NCI-H2029 (cell line): ENCODE measurements around the gene LRP10.
A peak's percentile ranks its signal among the peaks of the same experiment; 100 is the strongest.
"Not testable (repeated sequence)": the region's sequence is repeated elsewhere in the genome, so short reads cannot be mapped to it uniquely, and the experiment has no call there.

Experiments
- DNase-seq: peaks from one replicate; lab custom pipeline; 2025; lab: John Stamatoyannopoulos, UW

The LRP10 gene

DNA sequence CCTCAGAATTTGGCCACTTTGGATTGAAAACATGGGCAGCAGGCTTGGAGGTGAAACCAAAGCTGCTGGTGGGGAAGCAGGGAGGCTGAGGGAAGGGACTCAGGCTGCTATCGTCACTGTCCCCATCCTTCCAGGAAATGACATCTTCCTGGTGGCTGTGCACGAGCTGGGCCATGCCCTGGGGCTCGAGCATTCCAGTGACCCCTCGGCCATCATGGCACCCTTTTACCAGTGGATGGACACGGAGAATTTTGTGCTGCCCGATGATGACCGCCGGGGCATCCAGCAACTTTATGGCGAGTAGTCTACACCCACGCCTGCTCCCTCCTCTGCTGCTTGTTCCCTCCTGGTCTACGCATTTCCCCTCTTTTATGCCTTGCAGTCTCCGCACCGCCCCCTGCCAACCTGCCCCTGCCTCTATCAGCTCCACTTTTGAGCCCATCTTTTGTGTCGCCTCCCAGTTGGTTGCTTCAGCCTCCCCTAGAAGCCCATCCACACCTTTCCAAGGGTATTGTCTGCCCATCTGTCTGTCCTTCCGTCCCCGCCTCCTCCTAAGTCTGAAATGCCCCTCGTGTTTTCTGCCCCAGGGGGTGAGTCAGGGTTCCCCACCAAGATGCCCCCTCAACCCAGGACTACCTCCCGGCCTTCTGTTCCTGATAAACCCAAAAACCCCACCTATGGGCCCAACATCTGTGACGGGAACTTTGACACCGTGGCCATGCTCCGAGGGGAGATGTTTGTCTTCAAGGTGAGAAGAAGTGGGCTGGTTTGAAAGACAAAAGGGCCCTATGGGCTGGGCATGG lies 28.2 kb upstream of the LRP10 start:
- no peak for DNase-seq

DNA sequence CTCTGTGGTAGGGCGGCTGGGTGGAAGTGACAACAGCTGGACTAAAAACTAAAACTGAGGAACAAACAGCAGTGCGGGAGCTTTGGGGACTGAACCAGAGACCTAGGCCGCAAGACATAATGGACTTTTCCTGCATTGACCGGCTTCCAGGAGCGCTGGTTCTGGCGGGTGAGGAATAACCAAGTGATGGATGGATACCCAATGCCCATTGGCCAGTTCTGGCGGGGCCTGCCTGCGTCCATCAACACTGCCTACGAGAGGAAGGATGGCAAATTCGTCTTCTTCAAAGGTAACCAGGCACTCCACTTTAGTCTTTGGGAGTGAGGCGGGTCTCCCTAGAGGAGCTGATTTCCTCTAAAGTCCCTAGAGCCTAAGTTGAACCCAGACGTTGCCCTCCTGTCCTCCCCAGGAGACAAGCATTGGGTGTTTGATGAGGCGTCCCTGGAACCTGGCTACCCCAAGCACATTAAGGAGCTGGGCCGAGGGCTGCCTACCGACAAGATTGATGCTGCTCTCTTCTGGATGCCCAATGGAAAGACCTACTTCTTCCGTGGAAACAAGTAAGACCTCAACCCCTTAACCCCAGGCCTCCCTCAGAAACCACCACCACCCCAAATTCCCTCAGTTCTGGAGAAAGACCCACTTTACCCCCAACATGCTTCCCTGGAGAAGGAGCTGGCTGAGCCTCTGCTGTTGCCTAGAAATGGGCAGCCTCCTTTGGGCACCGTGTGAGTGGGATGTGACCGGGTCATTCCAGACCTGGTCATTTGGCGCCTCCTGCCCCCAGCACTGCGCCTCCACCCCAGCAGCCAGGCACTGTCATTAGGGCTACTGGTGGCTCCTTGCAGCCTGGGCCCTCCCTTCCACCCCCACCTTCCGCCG lies 27.1 kb upstream of the LRP10 start:
- DNase-seq: no peak

DNA sequence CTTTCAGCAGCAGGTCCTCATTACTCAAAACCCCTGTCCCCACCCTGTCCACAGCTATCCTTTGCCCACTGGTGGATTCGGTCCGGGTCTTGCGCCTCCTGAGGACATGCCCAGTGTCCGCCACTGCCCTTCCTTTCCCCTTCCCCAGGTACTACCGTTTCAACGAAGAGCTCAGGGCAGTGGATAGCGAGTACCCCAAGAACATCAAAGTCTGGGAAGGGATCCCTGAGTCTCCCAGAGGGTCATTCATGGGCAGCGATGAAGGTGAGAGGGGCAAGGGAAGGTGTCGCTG lies 26.5 kb upstream of the LRP10 start:
- no peak for DNase-seq

DNA sequence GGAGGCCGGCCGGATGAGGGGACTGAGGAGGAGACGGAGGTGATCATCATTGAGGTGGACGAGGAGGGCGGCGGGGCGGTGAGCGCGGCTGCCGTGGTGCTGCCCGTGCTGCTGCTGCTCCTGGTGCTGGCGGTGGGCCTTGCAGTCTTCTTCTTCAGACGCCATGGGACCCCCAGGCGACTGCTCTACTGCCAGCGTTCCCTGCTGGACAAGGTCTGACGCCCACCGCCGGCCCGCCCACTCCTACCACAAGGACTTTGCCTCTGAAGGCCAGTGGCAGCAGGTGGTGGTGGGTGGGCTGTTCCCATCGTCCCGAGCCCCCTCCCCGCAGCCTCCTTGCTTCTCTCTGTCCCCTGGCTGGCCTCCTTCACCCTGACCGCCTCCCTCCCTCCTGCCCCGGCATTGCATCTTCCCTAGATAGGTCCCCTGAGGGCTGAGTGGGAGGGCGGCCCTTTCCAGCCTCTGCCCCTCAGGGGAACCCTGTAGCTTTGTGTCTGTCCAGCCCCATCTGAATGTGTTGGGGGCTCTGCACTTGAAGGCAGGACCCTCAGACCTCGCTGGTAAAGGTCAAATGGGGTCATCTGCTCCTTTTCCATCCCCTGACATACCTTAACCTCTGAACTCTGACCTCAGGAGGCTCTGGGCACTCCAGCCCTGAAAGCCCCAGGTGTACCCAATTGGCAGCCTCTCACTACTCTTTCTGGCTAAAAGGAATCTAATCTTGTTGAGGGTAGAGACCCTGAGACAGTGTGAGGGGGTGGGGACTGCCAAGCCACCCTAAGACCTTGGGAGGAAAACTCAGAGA lies 25.5 kb upstream of the LRP10 start:
- no peak for DNase-seq

DNA sequence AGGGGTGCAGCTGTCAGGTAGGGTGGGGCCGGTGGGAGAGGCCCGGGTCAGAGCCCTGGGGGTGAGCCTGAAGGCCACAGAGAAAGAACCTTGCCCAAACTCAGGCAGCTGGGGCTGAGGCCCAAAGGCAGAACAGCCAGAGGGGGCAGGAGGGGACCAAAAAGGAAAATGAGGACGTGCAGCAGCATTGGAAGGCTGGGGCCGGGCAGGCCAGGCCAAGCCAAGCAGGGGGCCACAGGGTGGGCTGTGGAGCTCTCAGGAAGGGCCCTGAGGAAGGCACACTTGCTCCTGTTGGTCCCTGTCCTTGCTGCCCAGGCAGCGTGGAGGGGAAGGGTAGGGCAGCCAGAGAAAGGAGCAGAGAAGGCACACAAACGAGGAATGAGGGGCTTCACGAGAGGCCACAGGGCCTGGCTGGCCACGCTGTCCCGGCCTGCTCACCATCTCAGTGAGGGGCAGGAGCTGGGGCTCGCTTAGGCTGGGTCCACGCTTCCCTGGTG lies 24.7 kb upstream of the LRP10 start:
- no peak for DNase-seq

DNA sequence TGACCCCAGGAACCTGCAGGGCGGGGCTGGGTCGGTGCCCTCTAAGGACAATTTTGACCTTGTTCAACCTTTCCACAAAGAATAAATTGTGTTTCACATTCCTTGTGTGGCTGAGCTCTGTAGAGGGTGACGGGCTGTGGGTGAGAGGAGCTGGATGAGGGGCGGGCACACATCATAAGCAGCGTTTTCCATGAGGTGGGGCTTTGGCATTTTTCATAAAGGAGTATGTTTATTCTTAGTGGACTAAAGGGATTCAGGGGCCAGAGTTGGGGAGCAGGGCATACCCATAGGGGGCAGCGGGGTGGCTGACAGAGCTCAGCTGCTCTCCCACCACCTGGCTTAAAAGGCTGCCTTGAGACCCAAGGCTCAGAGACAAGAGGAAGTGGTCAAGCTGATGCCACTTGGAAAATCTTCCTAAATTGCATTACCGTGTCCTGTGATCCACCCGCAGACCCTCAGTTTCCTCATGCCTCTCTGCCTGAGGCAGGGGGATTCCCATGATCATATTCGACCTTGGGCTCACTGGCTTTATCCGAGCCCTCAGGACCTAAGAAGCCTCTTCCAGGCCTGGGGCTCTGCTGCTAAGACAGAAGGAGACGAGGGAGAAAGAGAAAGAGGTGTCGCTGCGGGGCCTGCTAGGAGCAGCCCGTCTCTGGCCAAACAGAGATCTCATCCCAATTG lies 23.7 kb upstream of the LRP10 start:
- no peak for DNase-seq

DNA sequence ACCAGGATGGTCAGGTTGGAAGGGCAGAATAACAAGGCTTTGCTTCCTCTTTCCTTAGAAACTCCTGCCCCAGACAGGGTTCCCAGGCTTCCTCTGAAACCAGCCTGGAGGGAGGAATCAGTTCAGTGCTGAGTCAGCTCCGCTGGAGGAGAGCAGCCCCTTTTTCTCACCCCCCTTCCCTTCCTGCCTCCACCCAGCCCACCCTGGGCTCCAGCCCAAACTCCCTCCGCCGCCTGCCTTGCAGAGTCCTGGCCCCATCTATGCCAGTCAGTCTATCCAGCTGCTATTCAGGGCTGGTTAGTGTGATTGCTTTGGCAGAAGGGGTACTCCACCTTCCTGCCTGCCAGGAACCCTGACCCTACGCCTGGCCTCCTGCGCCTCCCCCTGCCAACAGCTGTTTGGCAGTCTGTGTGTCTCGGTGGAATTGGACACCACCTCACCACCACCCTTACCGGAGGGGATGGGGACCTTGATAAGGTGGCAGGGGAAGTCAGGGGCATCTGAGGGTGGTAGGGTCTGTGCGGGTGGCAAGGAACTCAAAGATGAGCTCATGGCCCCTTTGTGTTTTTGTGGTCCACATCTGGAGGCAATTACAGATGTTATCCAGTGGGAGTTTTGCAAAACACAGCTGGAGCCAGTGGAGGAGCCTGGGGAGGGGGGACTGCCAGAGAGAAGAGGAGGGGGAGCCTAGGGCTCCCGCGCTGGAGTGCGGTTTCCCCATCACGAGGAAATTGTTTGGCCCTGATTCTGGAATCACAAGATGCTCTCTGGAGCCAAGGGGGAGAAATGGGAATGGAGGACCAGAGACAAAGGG lies 23.0 kb upstream of the LRP10 start:
- DNase-seq: no peak

DNA sequence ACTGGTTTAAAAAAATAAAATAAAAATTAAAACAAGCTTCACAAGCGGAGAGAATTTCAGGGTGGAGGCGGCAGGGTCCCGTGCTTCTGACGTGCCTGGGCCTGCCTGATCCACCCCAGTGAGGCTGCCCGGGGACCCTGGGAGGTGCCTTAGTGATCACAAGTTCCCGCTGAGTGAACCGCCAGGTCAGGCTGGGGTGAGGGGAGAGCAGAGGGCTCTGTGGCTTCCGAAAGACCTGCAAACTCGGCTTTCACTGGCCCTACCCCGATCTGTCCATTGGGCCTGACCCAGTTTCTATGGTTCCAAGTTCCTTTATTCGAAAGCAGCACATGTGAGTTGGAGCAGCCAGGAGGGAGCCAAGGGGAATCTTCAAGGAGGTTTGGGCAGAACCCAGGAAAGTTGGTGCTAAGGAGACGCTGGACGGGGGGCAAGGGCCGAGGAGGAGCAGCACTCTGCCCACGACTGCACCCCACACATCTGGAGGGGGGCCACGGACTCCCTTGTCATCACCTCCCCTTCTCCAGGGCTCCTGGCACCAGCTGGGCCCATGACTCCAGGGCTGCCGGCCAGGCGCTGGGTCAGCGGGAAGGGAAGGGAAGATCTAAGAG lies 22.2 kb upstream of the LRP10 start:
- no peak for DNase-seq

DNA sequence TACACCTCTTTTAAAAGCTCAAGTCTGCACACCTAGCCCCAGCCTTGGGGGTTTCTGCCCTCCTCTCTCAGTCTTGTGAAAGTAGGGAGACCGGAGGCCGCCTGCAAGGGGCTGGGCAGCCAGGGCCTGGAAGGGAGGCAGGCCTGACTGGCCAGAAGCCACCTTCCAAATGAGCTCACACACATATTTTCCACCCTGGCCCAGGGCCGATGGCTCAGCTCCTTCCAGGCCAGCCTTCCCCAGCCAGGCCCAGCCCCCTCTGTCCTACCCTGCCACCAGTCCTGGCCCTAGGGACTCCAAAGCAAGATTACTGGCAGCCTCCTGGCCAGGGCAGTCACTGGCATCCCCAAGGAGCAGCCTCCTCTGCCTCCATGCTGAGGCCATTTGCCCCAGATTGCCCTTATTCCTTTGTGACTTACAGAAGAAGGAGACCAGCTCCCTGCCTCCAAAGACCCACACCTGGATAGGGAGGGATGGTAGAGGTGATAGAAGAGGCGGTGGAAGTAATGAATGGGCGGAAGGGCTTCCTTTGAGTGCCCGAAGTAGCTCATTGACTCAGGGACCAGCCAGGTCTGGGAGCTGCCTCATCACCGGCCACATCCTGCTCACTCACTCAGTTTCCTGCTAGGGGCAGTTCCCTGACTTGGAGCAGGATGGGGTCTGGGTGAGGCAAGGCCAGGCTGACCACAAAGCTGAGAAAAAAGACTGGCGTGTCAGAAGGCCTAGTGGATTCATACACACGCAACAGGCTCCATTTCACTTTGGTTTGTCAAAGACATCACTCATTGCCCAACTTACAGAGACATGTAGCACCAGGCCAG lies 20.4 kb upstream of the LRP10 start:
- no peak for DNase-seq

DNA sequence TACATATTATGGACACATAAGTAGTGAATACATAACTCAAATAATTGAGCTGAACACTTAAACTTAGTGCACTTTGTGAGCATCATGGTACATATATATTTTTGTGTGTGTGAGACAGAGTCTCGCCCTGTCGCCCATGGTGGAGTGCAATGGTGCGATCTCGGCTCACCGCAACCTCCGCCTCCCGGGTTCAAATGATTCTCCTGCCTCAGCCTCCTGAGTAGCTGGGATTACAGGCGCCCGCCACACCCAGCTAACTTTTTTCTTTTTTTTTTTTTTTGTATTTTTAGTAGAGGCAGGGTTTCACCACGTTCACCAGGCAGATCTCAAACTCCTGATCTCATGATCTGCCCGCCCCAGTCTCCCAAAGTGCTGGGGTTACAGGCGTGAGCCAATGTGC lies 19.4 kb upstream of the LRP10 start:
- not testable (repeated sequence) for DNase-seq

DNA sequence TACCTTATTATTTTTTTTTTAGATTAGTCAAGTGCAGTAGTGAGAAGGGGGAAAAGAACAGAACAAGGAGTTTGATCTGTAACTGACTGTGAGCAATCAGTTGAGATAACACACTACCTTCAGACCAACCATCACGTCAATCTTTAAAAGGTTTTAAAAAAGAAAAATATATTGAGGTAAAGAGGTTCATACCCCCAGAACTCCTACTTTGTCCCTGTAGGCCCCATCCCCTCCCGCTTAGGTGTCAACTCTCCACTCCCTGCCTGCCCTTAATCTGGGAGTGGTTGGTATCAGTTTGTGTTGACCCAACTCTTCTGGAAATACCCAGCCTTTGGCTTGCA lies 19.0 kb upstream of the LRP10 start:
- no peak for DNase-seq

DNA sequence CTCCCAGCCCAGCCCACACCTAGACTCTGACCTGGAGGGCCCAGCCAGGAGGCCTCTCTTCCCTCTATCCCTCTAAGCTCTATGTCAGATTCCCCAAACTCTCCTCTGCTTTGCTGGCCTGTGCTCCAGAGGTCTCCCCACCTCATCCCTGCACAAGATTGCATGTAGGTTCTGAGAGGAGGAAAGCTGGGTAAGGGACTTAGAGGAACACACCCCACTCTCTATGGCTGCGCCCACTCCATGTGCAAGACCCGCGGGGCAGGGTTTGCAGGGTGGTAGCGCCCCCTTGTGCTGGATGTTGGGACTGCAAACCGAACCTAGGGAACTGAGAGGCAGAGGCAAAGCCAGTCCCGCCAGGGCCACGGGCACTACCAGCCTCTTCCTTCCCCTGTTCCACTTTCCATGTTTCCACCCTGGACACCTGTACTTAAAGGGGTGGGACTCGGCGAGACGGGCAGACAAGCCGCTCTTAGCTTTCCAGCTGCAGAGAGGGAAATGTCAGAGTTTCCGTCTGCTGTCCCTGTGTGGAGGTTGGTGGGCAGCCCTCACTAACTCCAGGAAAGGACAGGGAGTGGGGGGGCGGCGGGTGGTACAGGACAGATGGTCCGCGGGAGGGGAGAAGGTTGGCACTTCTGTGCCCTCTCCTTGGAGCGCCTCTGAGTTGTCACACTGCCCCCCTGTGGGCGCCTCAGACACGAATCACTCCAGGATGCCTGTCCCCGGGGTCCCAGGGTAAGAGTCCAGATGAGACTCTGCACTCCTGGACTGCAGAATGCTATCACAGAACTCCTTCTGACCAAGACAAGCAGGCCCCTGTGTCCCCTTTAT lies 18.4 kb upstream of the LRP10 start:
- peak; percentile 98 for DNase-seq

DNA sequence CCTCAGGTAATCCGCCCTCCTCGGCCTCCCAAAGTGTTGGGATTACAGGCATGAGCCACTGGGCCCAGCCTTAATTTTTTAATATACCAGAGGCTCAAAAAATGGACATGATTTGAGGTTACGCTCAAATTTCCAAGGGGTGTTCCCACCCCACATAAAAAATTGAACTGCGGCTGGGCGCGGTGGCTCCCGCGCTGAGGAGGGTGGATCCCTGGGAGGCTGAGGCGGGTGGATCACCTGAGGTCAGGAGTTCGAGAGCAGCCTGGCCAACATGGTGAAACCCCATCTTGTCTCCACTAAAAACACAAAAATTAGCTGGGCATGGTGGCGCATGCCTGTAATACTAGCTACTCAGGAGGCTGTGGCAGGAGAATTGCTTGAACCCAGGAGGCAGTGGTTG lies 17.2 kb upstream of the LRP10 start:
- DNase-seq: not testable (repeated sequence)

DNA sequence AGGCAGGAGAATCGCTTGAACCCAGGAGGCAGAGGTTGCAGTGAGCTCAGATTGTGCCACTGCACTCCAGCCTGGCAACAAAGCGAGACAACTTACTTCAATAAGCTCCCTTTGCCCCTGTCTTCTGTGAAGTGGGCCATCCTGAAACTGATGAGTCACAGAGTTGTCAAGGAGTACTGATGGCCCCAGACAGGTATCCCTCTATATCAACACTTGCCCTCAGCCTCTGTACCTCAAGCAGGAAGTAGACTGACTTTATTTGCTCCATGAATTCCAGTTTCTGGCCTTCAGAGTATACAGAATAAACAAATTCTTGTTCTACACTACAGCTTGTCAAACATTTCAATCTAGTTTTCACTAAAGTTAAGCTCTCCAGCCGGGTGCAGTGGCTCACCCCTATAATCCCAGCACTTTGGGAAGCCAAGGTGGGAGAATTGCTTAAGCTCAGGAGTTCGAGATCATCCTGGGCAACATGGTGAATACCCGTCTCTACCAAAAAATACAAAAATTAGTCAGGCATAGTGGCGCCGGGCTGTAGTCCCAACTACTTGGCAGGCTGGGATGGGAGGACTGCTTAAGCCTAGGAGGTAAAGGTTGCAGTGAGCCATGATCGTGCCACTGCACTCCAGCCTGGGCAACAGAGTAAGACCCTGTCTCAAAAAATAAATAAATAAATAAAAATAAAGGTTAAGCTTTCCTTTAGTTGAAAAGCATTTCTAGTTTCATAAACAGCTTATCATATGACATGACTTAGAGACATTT lies 16.4 kb upstream of the LRP10 start:
- DNase-seq: peak; percentile 85

DNA sequence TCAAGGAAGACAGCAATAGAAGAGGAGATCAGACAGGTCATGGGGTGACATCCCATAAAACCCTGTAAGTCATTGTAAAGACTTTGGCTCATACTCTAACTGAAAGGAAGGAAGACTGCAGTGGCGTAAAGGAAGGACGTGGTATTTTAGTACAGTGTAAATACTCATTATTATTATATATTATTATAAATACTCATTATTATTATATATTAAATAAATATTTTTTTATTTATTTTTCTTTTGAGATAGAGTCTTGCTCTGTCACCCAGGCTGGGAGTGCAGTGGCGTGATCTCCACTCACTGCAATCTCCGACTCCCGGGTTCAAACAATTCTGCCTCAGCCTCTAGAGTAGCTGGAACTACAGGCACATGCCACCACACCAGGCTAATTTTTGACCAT lies 15.1 kb upstream of the LRP10 start:
- no peak for DNase-seq

DNA sequence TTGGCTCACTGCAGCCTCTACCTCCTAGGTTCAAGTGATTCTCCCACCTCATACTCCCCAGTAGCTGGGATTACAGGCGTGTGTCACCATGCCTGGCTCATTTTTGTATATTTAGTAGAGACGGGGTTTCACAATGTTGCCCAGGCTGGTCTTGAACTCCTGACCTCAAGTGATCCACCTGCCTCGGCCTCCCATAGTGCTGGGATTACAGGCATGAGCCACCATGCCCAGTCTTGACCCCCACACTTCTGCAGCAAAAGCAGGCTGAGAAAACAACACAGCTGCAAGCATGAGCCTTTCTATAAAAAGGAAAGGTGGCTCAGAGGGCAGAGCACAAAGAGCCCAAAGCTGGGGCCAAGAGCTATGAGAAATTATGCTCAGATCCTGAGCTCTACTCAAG lies 11.2 kb upstream of the LRP10 start:
- not testable (repeated sequence) for DNase-seq

DNA sequence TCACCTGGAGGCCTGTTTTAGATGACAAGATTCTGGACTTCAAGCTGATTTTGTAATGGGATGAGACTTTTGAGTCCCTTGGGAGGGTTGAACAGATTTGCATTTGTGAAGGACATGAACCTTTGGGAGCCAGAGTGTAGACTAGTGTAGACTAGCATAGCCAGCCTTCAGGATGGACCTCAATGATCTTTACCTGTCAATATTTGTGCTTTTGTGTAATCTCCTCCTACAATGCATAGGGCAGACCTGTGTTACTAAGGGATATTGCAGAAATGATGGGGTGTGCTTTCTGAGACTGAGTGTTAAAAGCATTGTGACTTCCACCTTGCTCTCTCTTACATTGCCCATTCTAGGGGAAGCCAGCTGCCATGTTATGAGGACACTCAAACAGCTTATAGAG lies 9.9 kb upstream of the LRP10 start:
- no peak for DNase-seq

DNA sequence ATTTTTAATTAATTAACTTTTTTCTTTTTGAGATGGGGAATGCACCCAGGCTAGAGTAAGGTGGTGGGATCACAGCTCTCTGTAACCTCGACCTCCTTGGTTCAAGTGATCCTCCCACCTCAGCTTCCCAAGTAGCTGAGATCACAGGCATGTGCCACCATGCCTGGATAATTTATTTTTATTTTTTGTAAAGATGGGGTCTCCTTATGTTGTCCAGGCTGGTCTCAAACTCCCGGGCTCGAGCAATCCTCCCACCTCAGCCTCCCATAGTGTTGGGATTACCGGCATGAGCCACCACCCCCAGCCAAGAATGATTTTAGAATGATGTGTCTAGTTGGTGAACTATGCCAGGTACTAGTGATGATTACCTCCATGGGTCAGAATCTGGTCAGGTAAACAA lies 6.6 kb upstream of the LRP10 start:
- no peak for DNase-seq
